Measurements from ENCODE around the gene KRTAP10-4. TPM values are rescaled to one million over a fixed set of nuclear protein-coding genes. Genes with fewer than 3 reads are reported as not detected.

KRTAP10-4 gene
- total and polyA plus RNA-seq, 2 experiments from 2014 or later = not detected

GRCh38 chr21:44611551-44611950 lies 38.0 kb downstream of the KRTAP10-4 start:
- Histone ChIP-seq H3K4me3 (no peak overlapping the region), H3K36me3 (replicated peaks; ENCODE audit: insufficient read depth, low read depth) (no peaks in the 10 kb centered on the region), H3K27ac (no peak overlapping the region), H3K9me3 (ENCODE audit: low read depth) (no peaks in the 10 kb centered on the region), H3K9me2 (replicated peaks; ENCODE audit: insufficient read depth) (no peaks in the 10 kb centered on the region), H3K27me3 (no peaks in the 10 kb centered on the region), H4K20me1 (ENCODE audit: insufficient read depth, poor library complexity, severe bottlenecking) (no peaks in the 10 kb centered on the region), H3K4me2 (no peak overlapping the region), H3K4me1 (ENCODE audit: insufficient read depth) (no peaks in the 10 kb centered on the region), H2AFZ (no peak overlapping the region), H3K79me2 (no peaks in the 10 kb centered on the region)
- WGBS (ENCODE audit: low lambda C conversion rate, missing lambda C conversion rate) = 93% methylated on average over 4 of the region's 4 CpGs
- TF ChIP-seq, protein P1, sequence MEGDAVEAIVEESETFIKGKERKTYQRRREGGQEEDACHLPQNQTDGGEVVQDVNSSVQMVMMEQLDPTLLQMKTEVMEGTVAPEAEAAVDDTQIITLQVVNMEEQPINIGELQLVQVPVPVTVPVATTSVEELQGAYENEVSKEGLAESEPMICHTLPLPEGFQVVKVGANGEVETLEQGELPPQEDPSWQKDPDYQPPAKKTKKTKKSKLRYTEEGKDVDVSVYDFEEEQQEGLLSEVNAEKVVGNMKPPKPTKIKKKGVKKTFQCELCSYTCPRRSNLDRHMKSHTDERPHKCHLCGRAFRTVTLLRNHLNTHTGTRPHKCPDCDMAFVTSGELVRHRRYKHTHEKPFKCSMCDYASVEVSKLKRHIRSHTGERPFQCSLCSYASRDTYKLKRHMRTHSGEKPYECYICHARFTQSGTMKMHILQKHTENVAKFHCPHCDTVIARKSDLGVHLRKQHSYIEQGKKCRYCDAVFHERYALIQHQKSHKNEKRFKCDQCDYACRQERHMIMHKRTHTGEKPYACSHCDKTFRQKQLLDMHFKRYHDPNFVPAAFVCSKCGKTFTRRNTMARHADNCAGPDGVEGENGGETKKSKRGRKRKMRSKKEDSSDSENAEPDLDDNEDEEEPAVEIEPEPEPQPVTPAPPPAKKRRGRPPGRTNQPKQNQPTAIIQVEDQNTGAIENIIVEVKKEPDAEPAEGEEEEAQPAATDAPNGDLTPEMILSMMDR (IDR thresholded peaks at IDR 0.05; ENCODE audit: poor library complexity) = no peak
- TF ChIP-seq EZH2phosphoT487 (IDR thresholded peaks at IDR 0.05; ENCODE audit: low read depth, severe bottlenecking, unreplicated experiment) (no peak), EZH2 (IDR thresholded peaks at IDR 0.05; ENCODE audit: borderline replicate concordance) (no peak)
- DNase-seq (ENCODE audit: low spot score) = no peak

- no peaks in the 10 kb centered on the region for H4K20me1 ChIP-seq (ENCODE audit: insufficient read depth, poor library complexity, severe bottlenecking)
- H2AFZ ChIP-seq = no peak within 1 kb of the TSS
- H3K4me1 ChIP-seq (ENCODE audit: insufficient read depth) = no peaks in the 10 kb centered on the region
- H3K4me3 ChIP-seq = no peak within 1 kb of the TSS
- H3K4me2 ChIP-seq = no peak within 1 kb of the TSS
- no peak for DNase-seq (ENCODE audit: low spot score)
- WGBS (ENCODE audit: low lambda C conversion rate, missing lambda C conversion rate) = 95% methylated on average over 8 of the region's 8 CpGs
- H3K36me3 ChIP-seq (replicated peaks; ENCODE audit: insufficient read depth, low read depth) = no peaks in the 10 kb centered on the region
- no peaks in the 10 kb centered on the region for H3K9me2 ChIP-seq (replicated peaks; ENCODE audit: insufficient read depth)
- H3K9me3 ChIP-seq (ENCODE audit: low read depth) = no peaks in the 10 kb centered on the region
- no peaks in the 10 kb centered on the region for H3K27me3 ChIP-seq
- TF ChIP-seq, protein P1 (IDR thresholded peaks at IDR 0.05; ENCODE audit: poor library complexity) = no peak
- TF ChIP-seq EZH2phosphoT487 (IDR thresholded peaks at IDR 0.05; ENCODE audit: low read depth, severe bottlenecking, unreplicated experiment) (no peak), EZH2 (IDR thresholded peaks at IDR 0.05; ENCODE audit: borderline replicate concordance) (no peak)
- no peak within 1 kb of the TSS for H3K27ac ChIP-seq
- no peaks in the 10 kb centered on the region for H3K79me2 ChIP-seq
Observed at GRCh38 chr21:44612029-44612486, 38.5 kb downstream of the KRTAP10-4 start, which contains the start of gene KRTAP10-8. Gene KRTAP10-8, plus strand, starts transcription at chr21:44612079. Its CDS starts 22 bp downstream, at chr21:44612101.

DNA sequence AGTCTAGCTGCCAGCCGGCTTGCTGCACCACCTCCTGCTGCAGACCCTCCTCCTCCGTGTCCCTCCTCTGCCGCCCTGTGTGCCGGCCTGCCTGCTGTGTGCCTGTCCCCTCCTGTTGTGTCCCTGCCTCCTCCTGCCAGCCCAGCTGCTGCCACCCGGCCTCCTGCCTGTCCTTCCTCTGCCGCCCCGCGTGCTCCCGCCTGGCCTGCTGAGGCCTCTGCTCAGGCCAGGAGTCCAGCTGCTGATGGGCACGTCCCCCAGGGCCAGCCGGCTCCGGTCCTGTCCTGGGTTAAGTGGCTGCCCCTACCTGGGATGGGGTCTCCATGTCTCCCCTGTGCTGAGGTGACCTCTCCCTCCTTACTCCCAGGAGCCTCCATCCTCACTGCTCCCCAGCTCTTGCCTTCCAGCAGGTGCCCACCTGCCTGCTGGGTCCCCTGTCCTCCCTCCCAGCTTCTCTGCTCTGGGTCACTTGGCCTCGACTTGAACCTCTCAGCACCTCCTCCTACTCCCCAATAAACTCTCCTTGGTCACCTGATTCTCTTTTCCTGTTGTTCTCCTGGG lies 39.2 kb downstream of the KRTAP10-4 start:
- Histone ChIP-seq H4K20me1 (ENCODE audit: insufficient read depth, poor library complexity, severe bottlenecking) (no peaks in the 10 kb centered on the region), H3K4me1 (ENCODE audit: insufficient read depth) (no peaks in the 10 kb centered on the region), H3K79me2 (no peaks in the 10 kb centered on the region), H3K36me3 (replicated peaks; ENCODE audit: insufficient read depth, low read depth) (no peaks in the 10 kb centered on the region), H3K4me3 (no peak overlapping the region), H3K27ac (no peak overlapping the region), H3K4me2 (no peak overlapping the region), H3K9me3 (ENCODE audit: low read depth) (no peaks in the 10 kb centered on the region), H3K27me3 (no peaks in the 10 kb centered on the region), H2AFZ (no peak overlapping the region), H3K9me2 (replicated peaks; ENCODE audit: insufficient read depth) (no peaks in the 10 kb centered on the region)
- no peak for DNase-seq (ENCODE audit: low spot score)
- TF ChIP-seq EZH2phosphoT487 (IDR thresholded peaks at IDR 0.05; ENCODE audit: low read depth, severe bottlenecking, unreplicated experiment) = no peak
- TF ChIP-seq, protein P1 (IDR thresholded peaks at IDR 0.05; ENCODE audit: poor library complexity) = no peak
- no peak for TF ChIP-seq EZH2 (IDR thresholded peaks at IDR 0.05; ENCODE audit: borderline replicate concordance)
- 94% methylated on average over 12 of the region's 13 CpGs for whole genome bisulfite sequencing (ENCODE audit: low lambda C conversion rate, missing lambda C conversion rate)
